LNCAP (cell line): ENCODE data around the gene TEX261.

Source experiments
- CTCF ChIP-seq: fragments of 450-650 bp; IDR thresholded peaks from 2 replicates; pipeline ENCODE4 v1.5.1; 2017; ENCODE audit warnings: mild to moderate bottlenecking

The TEX261 gene

GRCh38 chr2:70994699-70995425 lies at the start of gene TEX261:
TSS of gene TEX261 (minus strand) at chr2:70994873. CDS start at chr2:70994757, 116 bp downstream.
- peak; percentile 75 for TF ChIP-seq CTCF

- no peak for TF ChIP-seq CTCF
These were observed 49.1 kb upstream of the TEX261 start for GRCh38 chr2:71043531-71044407.

GRCh38 chr2:71042287-71042686 lies 47.6 kb upstream of the TEX261 start:
- no peak for TF ChIP-seq CTCF

- TF ChIP-seq CTCF, result no peak
These were observed 24.0 kb upstream of the TEX261 start for GRCh38 chr2:71018625-71019024.

- no peak for TF ChIP-seq CTCF
These were observed 13.7 kb upstream of the TEX261 start for GRCh38 chr2:71008342-71008741.

GRCh38 chr2:71006955-71007799 lies 12.5 kb upstream of the TEX261 start:
- TF ChIP-seq CTCF, result no peak

GRCh38 chr2:71006323-71006722 lies 11.7 kb upstream of the TEX261 start:
- no peak for TF ChIP-seq CTCF
